PFSK-1 (cell line): ENCODE data around the gene RNF144B.

Experiments used
- FOXP2 ChIP-seq: optimal IDR thresholded peaks from 2 replicates; pipeline ENCODE3; 2011; ENCODE audit warnings: borderline replicate concordance, control low read depth, inconsistent platforms; ENCODE audit not compliant: insufficient read depth; ENCODE audit errors: extremely low read length, extremely low read depth
- POLR2AphosphoS5 ChIP-seq: IDR thresholded peaks from 2 replicates; pipeline ENCODE4 v1.6.1; 2012; ENCODE audit warnings: low read depth, mild to moderate bottlenecking, control low read depth, low read length, moderate library complexity
- SIN3A ChIP-seq: IDR thresholded peaks from 2 replicates; pipeline ENCODE4 v1.6.1; 2012; ENCODE audit warnings: mild to moderate bottlenecking, low read length, moderate library complexity, borderline replicate concordance; ENCODE audit not compliant: insufficient read depth
- TAF1 ChIP-seq: IDR thresholded peaks from 2 replicates; pipeline ENCODE4 v1.6.1; 2012; ENCODE audit warnings: low read length, control low read depth, borderline replicate concordance; ENCODE audit not compliant: insufficient read depth
- TF ChIP-seq, protein P1 (sequence below), 2 experiments: IDR thresholded peaks; 2 replicates each; pipeline versions ENCODE4 v1.6.1 to v1.8.0; 2011 to 2012; ENCODE audit warnings: low read depth in 2 of 2, low read length in 2 of 2, control low read depth in 1 of 2, inconsistent platforms in 1 of 2, mild to moderate bottlenecking in 1 of 2, moderate library complexity in 1 of 2; ENCODE audit not compliant: insufficient read depth in 1 of 2

DNA sequence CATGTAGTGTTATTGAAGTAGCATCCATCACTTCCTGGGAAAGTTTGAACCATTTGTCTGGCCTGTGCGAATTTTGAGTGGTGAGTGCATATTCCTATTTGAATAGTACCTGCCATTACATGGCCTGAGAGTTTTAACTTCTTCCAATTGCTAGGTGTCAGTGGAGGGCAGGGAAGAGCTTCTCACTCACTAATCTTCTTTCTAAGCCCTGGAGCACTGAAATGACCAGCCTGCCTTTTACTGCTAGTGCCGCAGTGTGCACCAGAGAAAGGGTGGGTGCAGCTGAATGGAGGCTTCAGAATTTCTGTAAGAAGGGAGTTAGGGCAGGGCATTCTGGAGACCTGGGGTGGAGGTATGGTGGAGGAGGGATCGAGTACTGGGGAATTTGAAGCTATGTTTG, 45.5 kb downstream of the RNF144B start:
- no peak for TF ChIP-seq TAF1
- TF ChIP-seq POLR2AphosphoS5, result no peak
- TF ChIP-seq, protein P1, sequence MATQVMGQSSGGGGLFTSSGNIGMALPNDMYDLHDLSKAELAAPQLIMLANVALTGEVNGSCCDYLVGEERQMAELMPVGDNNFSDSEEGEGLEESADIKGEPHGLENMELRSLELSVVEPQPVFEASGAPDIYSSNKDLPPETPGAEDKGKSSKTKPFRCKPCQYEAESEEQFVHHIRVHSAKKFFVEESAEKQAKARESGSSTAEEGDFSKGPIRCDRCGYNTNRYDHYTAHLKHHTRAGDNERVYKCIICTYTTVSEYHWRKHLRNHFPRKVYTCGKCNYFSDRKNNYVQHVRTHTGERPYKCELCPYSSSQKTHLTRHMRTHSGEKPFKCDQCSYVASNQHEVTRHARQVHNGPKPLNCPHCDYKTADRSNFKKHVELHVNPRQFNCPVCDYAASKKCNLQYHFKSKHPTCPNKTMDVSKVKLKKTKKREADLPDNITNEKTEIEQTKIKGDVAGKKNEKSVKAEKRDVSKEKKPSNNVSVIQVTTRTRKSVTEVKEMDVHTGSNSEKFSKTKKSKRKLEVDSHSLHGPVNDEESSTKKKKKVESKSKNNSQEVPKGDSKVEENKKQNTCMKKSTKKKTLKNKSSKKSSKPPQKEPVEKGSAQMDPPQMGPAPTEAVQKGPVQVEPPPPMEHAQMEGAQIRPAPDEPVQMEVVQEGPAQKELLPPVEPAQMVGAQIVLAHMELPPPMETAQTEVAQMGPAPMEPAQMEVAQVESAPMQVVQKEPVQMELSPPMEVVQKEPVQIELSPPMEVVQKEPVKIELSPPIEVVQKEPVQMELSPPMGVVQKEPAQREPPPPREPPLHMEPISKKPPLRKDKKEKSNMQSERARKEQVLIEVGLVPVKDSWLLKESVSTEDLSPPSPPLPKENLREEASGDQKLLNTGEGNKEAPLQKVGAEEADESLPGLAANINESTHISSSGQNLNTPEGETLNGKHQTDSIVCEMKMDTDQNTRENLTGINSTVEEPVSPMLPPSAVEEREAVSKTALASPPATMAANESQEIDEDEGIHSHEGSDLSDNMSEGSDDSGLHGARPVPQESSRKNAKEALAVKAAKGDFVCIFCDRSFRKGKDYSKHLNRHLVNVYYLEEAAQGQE (IDR thresholded peaks at IDR 0.05; ENCODE audit: insufficient read depth in 1 of 2, low read depth in 2 of 2, low read length in 2 of 2), result no peak
- TF ChIP-seq FOXP2, result no peak
- TF ChIP-seq SIN3A, result no peak
